Measurements from ENCODE around the gene PHPT1.

GRCh38 chr9:136896027-136896426 is 46.8 kb downstream of the PHPT1 start:
- TF ChIP-seq CTCF (conservative IDR thresholded peaks at IDR 0.05; ENCODE audit: low read depth, low read length) (no peak), EZH2 (IDR thresholded peaks at IDR 0.05; ENCODE audit: borderline replicate concordance, low read depth, low read length, poor library complexity, severe bottlenecking) (no peak)
